HCT116 (cell line): ENCODE results near the gene PTPRA. TPM values are rescaled to one million over a fixed set of nuclear protein-coding genes. Genes with fewer than 3 reads are reported as not detected.

Experiments
- ATAC-seq: fragments of 200-7000 bp; cut with Tn5 transposase; 2 replicates; pipeline ENCODE4 v1.9.1; 2020; ENCODE audit warnings: mild to moderate bottlenecking, moderate library complexity
- BruUV-seq: library from RNA; stranded (reverse); fragments of 400-500 nt; replicated peaks from 2 replicates; lab custom pipeline; 2021; lab: Mats Ljungman, UMichigan
- CTCF ChIA-PET: fragments of 300-600 bp; sonication (Branson Sonifier 250); formaldehyde crosslinking; loops from one replicate; lab custom pipeline; 2021; ENCODE audit warnings: antibody characterized with exemption; lab: Charles Lee
- POLR2A ChIA-PET: fragments of 300-600, 350-600 bp; sonication (Branson Sonifier 250); formaldehyde crosslinking; loops from one replicate; lab custom pipeline; 2021; ENCODE audit warnings: antibody characterized with exemption; lab: Charles Lee
- RAD21 ChIA-PET, 2 experiments: fragments of 300-600 bp; sonication (Branson Sonifier 250); formaldehyde crosslinking; loops; one replicate each; lab custom pipeline; 2023; ENCODE audit warnings: low total read pairs in 2 of 2; ENCODE audit not compliant: uncharacterized antibody in 2 of 2, unreplicated experiment in 2 of 2, low non-redundant PET in 1 of 2; lab: Charles Lee
- DNase-seq: peaks from one replicate; pipeline ENCODE4 v3.0.0-alpha.2; 2010; ENCODE audit warnings: low read depth, low spot score
- H2AFZ ChIP-seq: fragments of 200-600 bp; shearing (Covaris generic), sonication (generic); 2 replicates; pipeline ENCODE4 v1.6.1; 2017; ENCODE audit warnings: low read depth, mixed run types, mixed read lengths, antibody characterized with exemption, low read length; ENCODE audit not compliant: poor library complexity, severe bottlenecking
- H3K27ac ChIP-seq: 2 replicates; pipeline ENCODE4 v1.5.1; 2012; ENCODE audit warnings: low read depth, low read length
- H3K27me3 ChIP-seq: fragments of 200-600 bp; sonication (generic); 2 replicates; pipeline ENCODE4 v1.6.1; 2016; ENCODE audit warnings: mixed run types, low read length, mixed read lengths; ENCODE audit not compliant: insufficient read depth
- H3K36me3 ChIP-seq, 2 experiments: fragments of 200-500 bp in 1 of 2; fragments of 200-600 bp in 1 of 2; sonication (Bioruptor generic) in 1 of 2; sonication (generic) in 1 of 2; 2 replicates each; pipeline versions ENCODE4 v1.5.1 to v1.6.1; 2014 to 2016; ENCODE audit warnings: low read length in 2 of 2, inconsistent platforms in 1 of 2, mixed read lengths in 1 of 2, mixed run types in 1 of 2; ENCODE audit not compliant: insufficient read depth in 2 of 2, control insufficient read depth in 1 of 2
- H3K4me1 ChIP-seq, 2 experiments: fragments of 200-600 bp in 1 of 2; sonication (generic) in 1 of 2; 2 replicates each; pipeline versions ENCODE4 v1.5.1 to v1.6.1; 2012 to 2017; ENCODE audit warnings: low read length in 2 of 2, inconsistent platforms in 1 of 2, mild to moderate bottlenecking in 1 of 2, mixed read lengths in 1 of 2, mixed run types in 1 of 2, moderate library complexity in 1 of 2; ENCODE audit not compliant: insufficient read depth in 2 of 2, control insufficient read depth in 1 of 2
- H3K4me2 ChIP-seq: fragments of 200-600 bp; sonication (generic); 2 replicates; pipeline ENCODE4 v1.6.1; 2017; ENCODE audit warnings: mixed run types, low read length, mixed read lengths
- H3K4me3 ChIP-seq, 2 experiments: fragments of 200-600 bp in 1 of 2; sonication (generic) in 1 of 2; replicated peaks in 1 of 2; 2 replicates each; pipeline ENCODE4 v1.5.1; 2011 to 2016; ENCODE audit warnings: low read length in 2 of 2, control low read depth in 1 of 2, low read depth in 1 of 2, mild to moderate bottlenecking in 1 of 2, mixed read lengths in 1 of 2, mixed run types in 1 of 2
- H3K79me2 ChIP-seq: fragments of 200-600 bp; sonication (generic); 2 replicates; pipeline ENCODE4 v1.6.1; 2017; ENCODE audit warnings: mild to moderate bottlenecking, mixed run types, low read length, moderate library complexity, mixed read lengths; ENCODE audit not compliant: insufficient read depth
- H3K9ac ChIP-seq: fragments of 200-600 bp; sonication (generic); 2 replicates; pipeline ENCODE4 v1.6.1; 2016; ENCODE audit warnings: low read length, mixed read lengths
- H3K9me2 ChIP-seq: fragments of 200-600 bp; sonication (generic), shearing (Covaris generic); 2 replicates; pipeline ENCODE4 v1.6.1; 2017; ENCODE audit warnings: mixed run types, mild to moderate bottlenecking, moderate library complexity; ENCODE audit not compliant: insufficient read depth
- H3K9me3 ChIP-seq, 2 experiments: fragments of 200-500 bp in 1 of 2; fragments of 200-600 bp in 1 of 2; sonication (Bioruptor generic) in 1 of 2; sonication (generic) in 1 of 2; 2 replicates each; pipeline ENCODE4 v1.6.1; 2014 to 2017; ENCODE audit warnings: low read length in 2 of 2, mixed read lengths in 2 of 2, inconsistent platforms in 1 of 2, low read depth in 1 of 2, mild to moderate bottlenecking in 1 of 2, mixed run types in 1 of 2, moderate library complexity in 1 of 2; ENCODE audit not compliant: control insufficient read depth in 1 of 2, insufficient read depth in 1 of 2
- H4K20me1 ChIP-seq: fragments of 200-600 bp; sonication (generic), shearing (Covaris generic); 2 replicates; pipeline ENCODE4 v1.6.1; 2017; ENCODE audit warnings: mixed run types, mild to moderate bottlenecking, moderate library complexity; ENCODE audit not compliant: insufficient read depth
- CEBPB ChIP-seq: IDR thresholded peaks from 2 replicates; pipeline ENCODE4 v1.6.1; 2012; ENCODE audit warnings: low read depth
- ELF1 ChIP-seq: IDR thresholded peaks from 2 replicates; pipeline ENCODE4 v1.6.1; 2012; ENCODE audit warnings: low read depth, borderline replicate concordance
- FOSL1 ChIP-seq: IDR thresholded peaks from 2 replicates; pipeline ENCODE4 v1.6.1; 2012; ENCODE audit warnings: low read depth
- POLR2A ChIP-seq: IDR thresholded peaks from 2 replicates; pipeline ENCODE4 v1.7.0; 2011; ENCODE audit warnings: borderline replicate concordance; ENCODE audit not compliant: insufficient read depth, insufficient read length; ENCODE audit errors: extremely low read depth
- RAD21 ChIP-seq: IDR thresholded peaks from 2 replicates; pipeline ENCODE4 v1.6.1; 2012; ENCODE audit warnings: low read depth, mild to moderate bottlenecking
- SRF ChIP-seq: IDR thresholded peaks from 2 replicates; pipeline ENCODE4 v1.6.1; 2012; ENCODE audit warnings: low read depth
- intact Hi-C: fragments of 100-400 bp; cut with micrococcal nuclease; formaldehyde crosslinking; loops from 2 replicates; pipeline ENCODE4 v1.10.0; 2022
- total RNA-seq: library from RNA; stranded (reverse); gene quantifications from one replicate; pipeline ENCODE4 v1.2.1, GENCODE V29; 2021; ENCODE audit not compliant: unreplicated experiment

The PTPRA gene
- total RNA-seq, 1 experiment from 2014 or later = 44.6 TPM

DNA sequence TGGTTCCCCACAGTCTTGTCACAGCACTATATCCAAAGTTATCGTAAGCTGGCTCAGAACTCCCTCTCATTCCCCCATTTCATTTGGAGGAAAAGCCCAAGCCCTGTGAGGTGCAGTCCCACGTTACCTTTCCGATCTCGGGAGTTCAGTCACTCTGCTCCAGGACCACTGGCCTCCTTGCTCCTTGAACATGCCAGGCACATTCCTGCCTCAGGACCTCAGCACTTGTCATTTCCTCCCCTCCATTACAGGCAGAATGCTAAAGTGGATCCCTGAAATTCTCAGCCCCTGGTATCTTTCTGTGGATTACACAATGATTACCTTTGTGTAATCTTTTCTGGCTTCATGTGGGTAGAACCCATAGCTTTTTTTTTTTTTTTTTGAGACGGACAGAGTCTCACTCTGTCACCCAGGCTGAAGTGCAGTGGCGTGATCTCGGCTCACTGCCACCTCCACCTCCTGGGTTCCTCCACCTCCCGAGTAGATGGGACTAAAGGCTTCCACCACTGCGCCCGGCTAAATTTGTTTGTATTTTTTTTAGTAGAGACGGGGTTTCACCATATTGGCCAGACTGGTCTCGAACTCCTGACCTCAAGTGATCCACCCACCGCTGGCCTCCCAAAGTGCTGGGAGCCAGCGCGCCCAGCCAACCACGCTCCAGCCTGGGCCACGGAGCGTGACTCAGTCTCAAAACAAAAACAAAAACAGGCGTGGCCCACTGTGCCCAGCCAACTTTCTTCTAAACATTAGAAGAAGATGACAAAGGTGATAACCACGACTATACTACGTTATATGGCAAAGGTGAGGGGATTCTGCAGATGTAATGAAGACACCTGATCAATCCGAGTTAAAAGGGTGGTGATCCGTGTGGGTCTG is 194.1 kb downstream of the PTPRA start:
- CTCF ChIA-PET = interaction anchor here (1.1 kb wide), 1 partner anchor 14 kb away, joined by 5 read pairs; no protein-coding TSS in a partner anchor
- intact Hi-C loops = no loop called here
- DNase-seq = no peak

DNA sequence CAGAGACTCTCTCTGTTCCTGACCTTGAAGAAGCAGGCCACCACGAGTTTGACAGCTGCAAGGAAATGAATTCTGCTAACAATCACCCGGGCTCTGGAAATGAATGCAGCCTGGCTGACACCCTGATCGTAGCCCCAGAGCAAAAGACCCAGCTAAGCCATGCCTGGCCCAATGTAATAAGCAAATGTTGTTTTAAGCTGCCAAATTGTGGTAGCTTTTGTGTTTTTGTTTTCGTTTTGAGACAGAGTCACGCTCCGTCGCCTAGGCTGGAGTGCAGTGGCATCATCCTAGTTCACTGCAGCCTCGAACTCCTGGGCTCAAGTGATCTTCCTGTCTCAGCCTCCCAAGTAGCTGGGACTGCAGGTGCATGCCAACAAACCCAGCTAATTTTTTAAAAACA is 194.8 kb downstream of the PTPRA start:
- H3K4me2 ChIP-seq = no peak overlapping the region
- CTCF ChIA-PET = no interaction called here
- RAD21 ChIA-PET = no interaction called here
- H3K9me2 ChIP-seq = no peaks in the 10 kb centered on the region
- POLR2A ChIA-PET = no interaction called here
- H4K20me1 ChIP-seq = no peaks in the 10 kb centered on the region
- H2AFZ ChIP-seq = no peak overlapping the region
- no peak overlapping the region for H3K9ac ChIP-seq
- no TSS peak for BruUV-seq
- TF ChIP-seq FOSL1 (no peak), CEBPB (no peak), SRF (no peak), RAD21 (no peak)
- no peak overlapping the region for H3K4me3 ChIP-seq
- intact Hi-C loops = no loop called here
- H3K79me2 ChIP-seq = no peaks in the 10 kb centered on the region
- H3K9me3 ChIP-seq = no peaks in the 10 kb centered on the region
- H3K36me3 ChIP-seq = no peaks in the 10 kb centered on the region
- DNase-seq (no peak), ATAC-seq (no peak)
- H3K27ac ChIP-seq = no peak overlapping the region
- peaks cover 7 to 15% of the 10 kb centered on the region in 2 experiments; a peak in 2 of 4 replicates for H3K4me1 ChIP-seq
- no peaks in the 10 kb centered on the region for H3K27me3 ChIP-seq

More for the DNA sequence above, 194.1 kb downstream of the PTPRA start:
- no TSS peak for BruUV-seq
- Histone ChIP-seq H3K9ac (no peak overlapping the region), H3K27me3 (no peaks in the 10 kb centered on the region), H4K20me1 (no peaks in the 10 kb centered on the region), H3K9me2 (no peaks in the 10 kb centered on the region), H3K27ac (no peak overlapping the region), H3K4me2 (no peak overlapping the region), H3K4me3 (no peak overlapping the region), H3K9me3 (no peaks in the 10 kb centered on the region), H2AFZ (no peak overlapping the region), H3K79me2 (no peaks in the 10 kb centered on the region), H3K4me1 (peaks cover 7 to 15% of the 10 kb centered on the region in 2 experiments; a peak in 2 of 4 replicates), H3K36me3 (no peaks in the 10 kb centered on the region)
- ChIA-PET POLR2A (no interaction called here), RAD21 (no interaction called here)
- ATAC-seq = no peak; the same call in 1 of the 2 replicates
- no peak for TF ChIP-seq ELF1
- TF ChIP-seq POLR2A = no peak
